ENCODE data around the gene YJEFN3.
A peak's percentile ranks its signal among the peaks of the same experiment; 100 is the strongest.

Gene YJEFN3

GRCh38 chr19:19554074-19555023 is 25.6 kb downstream of the YJEFN3 start:
- peak; percentile 22 to 41 for DNase-seq (ENCODE audit: low read depth in 2 of 2)

GRCh38 chr19:19558055-19558454 is 29.3 kb downstream of the YJEFN3 start:
- no peak for DNase-seq (ENCODE audit: low read depth in 2 of 2)

GRCh38 chr19:19558636-19559035 is 29.9 kb downstream of the YJEFN3 start:
- no peak for DNase-seq (ENCODE audit: low read depth in 2 of 2)

GRCh38 chr19:19559931-19560330 is 31.2 kb downstream of the YJEFN3 start:
- DNase-seq (ENCODE audit: low read depth in 2 of 2), result no peak

GRCh38 chr19:19561946-19562664 is 33.4 kb downstream of the YJEFN3 start:
- DNase-seq (ENCODE audit: low read depth in 2 of 2), result no peak

- peak; percentile 22 to 30 for DNase-seq (ENCODE audit: low read depth in 2 of 2)
Measured at GRCh38 chr19:19562665-19563347, 34.1 kb downstream of the YJEFN3 start.

GRCh38 chr19:19563348-19563848 is 34.7 kb downstream of the YJEFN3 start:
- DNase-seq (ENCODE audit: low read depth in 2 of 2), result no peak

- DNase-seq (ENCODE audit: low read depth in 2 of 2), result no peak
Measured at GRCh38 chr19:19566306-19566705, 37.6 kb downstream of the YJEFN3 start.

GRCh38 chr19:19567391-19567790 is 38.7 kb downstream of the YJEFN3 start:
- DNase-seq (ENCODE audit: low read depth in 2 of 2), result no peak

- DNase-seq (ENCODE audit: low read depth in 2 of 2), result no peak
Measured at GRCh38 chr19:19568802-19569756, 40.4 kb downstream of the YJEFN3 start.

- no peak for DNase-seq (ENCODE audit: low read depth in 2 of 2)
Measured at GRCh38 chr19:19570571-19570970, 41.9 kb downstream of the YJEFN3 start.

GRCh38 chr19:19571071-19571786 is 42.5 kb downstream of the YJEFN3 start:
- DNase-seq (ENCODE audit: low read depth in 2 of 2), result no peak

GRCh38 chr19:19575411-19575810 is 46.7 kb downstream of the YJEFN3 start:
- no peak for DNase-seq (ENCODE audit: low read depth in 2 of 2)

- no peak for DNase-seq (ENCODE audit: low read depth in 2 of 2)
Measured at GRCh38 chr19:19578252-19578651, 49.5 kb downstream of the YJEFN3 start.

- DNase-seq (ENCODE audit: low read depth in 2 of 2), result no peak
Measured at GRCh38 chr19:19579533-19580361, 51.0 kb downstream of the YJEFN3 start.

- no peak for DNase-seq (ENCODE audit: low read depth in 2 of 2)
Measured at GRCh38 chr19:19580418-19580817, 51.7 kb downstream of the YJEFN3 start.

GRCh38 chr19:19581391-19581790 is 52.7 kb downstream of the YJEFN3 start:
- DNase-seq (ENCODE audit: low read depth in 2 of 2), result no peak

GRCh38 chr19:19582471-19582870 is 53.8 kb downstream of the YJEFN3 start:
- no peak for DNase-seq (ENCODE audit: low read depth in 2 of 2)

GRCh38 chr19:19584356-19584755 is 55.6 kb downstream of the YJEFN3 start:
- DNase-seq (ENCODE audit: low read depth in 2 of 2), result no peak
